HG03469 (cell line): ENCODE measurements around the gene WBP1L.
A peak's percentile ranks its signal among the peaks of the same experiment; 100 is the strongest.

Experiments
- ATAC-seq: cut with Tn5 transposase; IDR thresholded peaks from one replicate; pipeline ENCODE4 v1.9.1; 2021; ENCODE audit warnings: mild to moderate bottlenecking, moderate library complexity, moderate number of reproducible peaks; ENCODE audit not compliant: unreplicated experiment

The WBP1L gene

GRCh38 chr10:102778781-102779180 is 35.0 kb downstream of the WBP1L start:
- ATAC-seq, result no peak

GRCh38 chr10:102779680-102780526 is 36.2 kb downstream of the WBP1L start:
- ATAC-seq, result no peak

- no peak for ATAC-seq
Observed at GRCh38 chr10:102780527-102780808, 36.7 kb downstream of the WBP1L start.

GRCh38 chr10:102781090-102781920 is 37.6 kb downstream of the WBP1L start:
- ATAC-seq, result no peak

- no peak for ATAC-seq
Observed at GRCh38 chr10:102781921-102782557, 38.3 kb downstream of the WBP1L start.

- no peak for ATAC-seq
Observed at GRCh38 chr10:102782673-102783551, 39.2 kb downstream of the WBP1L start.

GRCh38 chr10:102783568-102783967 is 39.8 kb downstream of the WBP1L start:
- no peak for ATAC-seq

- no peak for ATAC-seq
Observed at GRCh38 chr10:102785818-102786217, 42.1 kb downstream of the WBP1L start.

- no peak for ATAC-seq
Observed at GRCh38 chr10:102791754-102792395, 48.1 kb downstream of the WBP1L start.

- ATAC-seq, result no peak
Observed at GRCh38 chr10:102795453-102796406, 52.0 kb downstream of the WBP1L start.

- ATAC-seq, result peak; percentile 81
Observed at GRCh38 chr10:102796407-102797176, 52.8 kb downstream of the WBP1L start.

- ATAC-seq, result no peak
Observed at GRCh38 chr10:102799691-102800471, 56.1 kb downstream of the WBP1L start.

GRCh38 chr10:102800611-102801335 is 57.0 kb downstream of the WBP1L start:
- no peak for ATAC-seq

GRCh38 chr10:102801496-102801895 is 57.7 kb downstream of the WBP1L start:
- no peak for ATAC-seq

GRCh38 chr10:102801978-102802377 is 58.2 kb downstream of the WBP1L start:
- ATAC-seq, result no peak

- no peak for ATAC-seq
Observed at GRCh38 chr10:102802920-102803534, 59.3 kb downstream of the WBP1L start.
